ENCODE data around the gene IRF5.

IRF5 gene

DNA sequence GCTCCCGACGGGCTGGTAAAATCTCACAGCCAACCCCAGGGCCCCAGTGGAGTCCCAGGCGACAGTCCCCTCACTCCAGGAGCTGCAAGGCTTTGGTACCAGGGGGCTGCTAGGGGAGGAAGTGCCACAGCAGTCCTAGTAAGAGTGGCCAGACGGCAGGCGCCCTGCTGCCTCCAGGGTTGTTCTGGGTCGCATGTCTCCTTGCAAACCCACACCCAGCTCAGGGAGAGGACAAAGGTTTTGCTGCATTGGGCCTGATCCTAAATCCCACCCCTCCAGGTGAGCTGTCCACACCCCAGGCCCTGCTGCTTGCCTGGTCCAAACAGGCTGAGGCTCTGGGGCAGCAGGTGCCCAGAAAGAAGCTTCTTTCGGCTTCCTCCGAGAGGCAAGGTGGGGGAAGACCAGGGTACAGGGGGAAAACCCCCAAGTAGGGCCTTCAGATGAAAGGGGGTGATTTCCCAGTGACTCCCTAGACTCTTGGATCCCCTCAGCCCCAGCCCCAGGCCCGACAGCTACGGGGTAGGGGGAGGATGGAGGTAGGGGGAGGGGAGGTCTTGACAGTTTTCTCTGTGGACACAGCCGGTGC is 23.1 kb upstream of the IRF5 start:
- Histone ChIP-seq H3K36me3 (ENCODE audit: control insufficient read depth, insufficient read depth, low read length) (no peaks in the 10 kb centered on the region), H3K27ac (ENCODE audit: insufficient read depth, low read length, poor library complexity, severe bottlenecking) (no peak overlapping the region), H3K4me1 (ENCODE audit: control insufficient read depth, insufficient read depth, low read length, poor library complexity, severe bottlenecking) (peaks cover 11% of the 10 kb centered on the region), H3K27me3 (replicated peaks; ENCODE audit: control insufficient read depth, insufficient read depth, low read length, poor library complexity, severe bottlenecking) (peaks cover 23% of the 10 kb centered on the region), H3K9me3 (ENCODE audit: control insufficient read depth, low read length) (no peaks in the 10 kb centered on the region), H3K4me3 (ENCODE audit: insufficient read depth, low read depth, low read length, poor library complexity, severe bottlenecking) (no peak overlapping the region)
- DNase-seq = no peak

DNA sequence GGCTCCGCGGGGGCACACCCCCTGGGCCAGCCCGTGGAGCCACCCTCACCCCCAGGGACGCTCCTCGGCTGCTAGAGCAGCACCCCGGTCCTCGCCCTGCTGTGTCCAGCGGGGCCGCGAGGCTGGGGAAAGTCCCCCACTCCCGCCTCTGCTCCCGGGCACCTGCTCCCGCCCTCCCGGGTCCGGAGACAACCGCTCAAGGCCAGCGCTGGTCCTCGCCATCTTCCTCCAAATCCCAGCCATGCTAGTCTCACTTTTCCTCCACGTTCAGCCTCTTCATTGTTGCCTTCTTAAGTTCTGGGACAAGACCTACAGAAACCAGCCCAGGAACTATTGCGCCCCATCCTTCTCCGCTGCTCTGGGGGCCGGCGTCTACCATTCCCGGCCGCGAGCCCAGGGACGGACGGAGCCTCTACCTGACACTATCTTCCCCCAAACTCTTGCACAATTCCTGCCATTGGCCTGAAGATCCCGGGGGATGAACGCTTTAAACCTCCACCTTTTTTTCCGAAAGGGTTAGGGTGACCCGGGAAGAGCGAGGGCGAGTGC is 22.4 kb upstream of the IRF5 start:
- Histone ChIP-seq H3K4me1 (ENCODE audit: control insufficient read depth, insufficient read depth, low read length, poor library complexity, severe bottlenecking) (peaks cover 11% of the 10 kb centered on the region), H3K36me3 (ENCODE audit: control insufficient read depth, insufficient read depth, low read length) (no peaks in the 10 kb centered on the region), H3K27ac (ENCODE audit: insufficient read depth, low read length, poor library complexity, severe bottlenecking) (no peak overlapping the region), H3K9me3 (ENCODE audit: control insufficient read depth, low read length) (no peaks in the 10 kb centered on the region), H3K4me3 (ENCODE audit: insufficient read depth, low read depth, low read length, poor library complexity, severe bottlenecking) (peak overlapping the region; percentile 49), H3K27me3 (replicated peaks; ENCODE audit: control insufficient read depth, insufficient read depth, low read length, poor library complexity, severe bottlenecking) (peaks cover 18% of the 10 kb centered on the region)
- DNase-seq = no peak

GRCh38 chr7:128915841-128916642 is 21.7 kb upstream of the IRF5 start:
- Histone ChIP-seq H3K4me3 (ENCODE audit: insufficient read depth, low read depth, low read length, poor library complexity, severe bottlenecking) (no peak overlapping the region), H3K36me3 (ENCODE audit: control insufficient read depth, insufficient read depth, low read length) (no peaks in the 10 kb centered on the region), H3K4me1 (ENCODE audit: control insufficient read depth, insufficient read depth, low read length, poor library complexity, severe bottlenecking) (peaks cover 11% of the 10 kb centered on the region), H3K9me3 (ENCODE audit: control insufficient read depth, low read length) (no peaks in the 10 kb centered on the region), H3K27ac (ENCODE audit: insufficient read depth, low read length, poor library complexity, severe bottlenecking) (no peak overlapping the region), H3K27me3 (replicated peaks; ENCODE audit: control insufficient read depth, insufficient read depth, low read length, poor library complexity, severe bottlenecking) (peaks cover 14% of the 10 kb centered on the region)
- no peak for DNase-seq

DNA sequence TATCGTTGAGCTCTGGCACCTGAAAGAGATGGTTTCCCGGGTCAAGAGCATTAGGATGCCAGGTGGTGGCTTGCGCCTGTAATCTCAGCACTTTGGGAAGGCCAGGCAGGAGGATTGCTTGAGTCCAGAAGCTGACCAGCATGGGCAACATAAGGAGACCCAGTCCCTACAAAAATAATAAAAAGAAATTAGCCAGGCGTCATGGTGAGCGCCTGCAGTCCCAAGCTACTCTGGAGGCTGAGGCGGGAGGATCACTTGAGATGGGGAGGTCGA is 21.1 kb upstream of the IRF5 start:
- DNase-seq = no peak
- H3K4me1 ChIP-seq (ENCODE audit: control insufficient read depth, insufficient read depth, low read length, poor library complexity, severe bottlenecking) = peaks cover 11% of the 10 kb centered on the region
- H3K4me3 ChIP-seq (ENCODE audit: insufficient read depth, low read depth, low read length, poor library complexity, severe bottlenecking) = no peak overlapping the region
- peaks cover 10% of the 10 kb centered on the region for H3K27me3 ChIP-seq (replicated peaks; ENCODE audit: control insufficient read depth, insufficient read depth, low read length, poor library complexity, severe bottlenecking)
- no peaks in the 10 kb centered on the region for H3K9me3 ChIP-seq (ENCODE audit: control insufficient read depth, low read length)
- no peaks in the 10 kb centered on the region for H3K36me3 ChIP-seq (ENCODE audit: control insufficient read depth, insufficient read depth, low read length)
- no peak overlapping the region for H3K27ac ChIP-seq (ENCODE audit: insufficient read depth, low read length, poor library complexity, severe bottlenecking)

DNA sequence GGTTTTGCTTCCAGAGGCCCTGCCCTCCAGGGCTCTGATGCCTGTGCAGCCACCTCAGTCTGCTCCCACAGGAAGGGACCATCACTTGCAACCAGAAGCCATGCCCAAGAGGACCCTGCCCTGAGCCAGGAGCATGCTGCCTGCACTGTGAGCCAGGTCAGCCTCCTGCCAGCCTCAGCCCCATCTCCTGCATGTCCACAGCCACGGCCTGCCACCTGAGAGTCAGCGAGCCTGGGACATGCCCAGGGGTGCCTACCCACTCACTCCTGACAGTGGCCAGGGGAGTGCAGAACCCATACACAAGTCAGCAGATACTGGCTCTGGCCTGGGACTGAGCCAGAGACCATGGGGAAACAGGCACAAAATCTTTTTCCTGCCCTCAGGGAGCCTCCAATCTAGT is 20.6 kb upstream of the IRF5 start:
- Histone ChIP-seq H3K36me3 (ENCODE audit: control insufficient read depth, insufficient read depth, low read length) (no peaks in the 10 kb centered on the region), H3K9me3 (ENCODE audit: control insufficient read depth, low read length) (no peaks in the 10 kb centered on the region), H3K4me1 (ENCODE audit: control insufficient read depth, insufficient read depth, low read length, poor library complexity, severe bottlenecking) (peaks cover 11% of the 10 kb centered on the region), H3K27ac (ENCODE audit: insufficient read depth, low read length, poor library complexity, severe bottlenecking) (no peak overlapping the region), H3K27me3 (replicated peaks; ENCODE audit: control insufficient read depth, insufficient read depth, low read length, poor library complexity, severe bottlenecking) (peaks cover 10% of the 10 kb centered on the region), H3K4me3 (ENCODE audit: insufficient read depth, low read depth, low read length, poor library complexity, severe bottlenecking) (no peak overlapping the region)
- DNase-seq = no peak

DNA sequence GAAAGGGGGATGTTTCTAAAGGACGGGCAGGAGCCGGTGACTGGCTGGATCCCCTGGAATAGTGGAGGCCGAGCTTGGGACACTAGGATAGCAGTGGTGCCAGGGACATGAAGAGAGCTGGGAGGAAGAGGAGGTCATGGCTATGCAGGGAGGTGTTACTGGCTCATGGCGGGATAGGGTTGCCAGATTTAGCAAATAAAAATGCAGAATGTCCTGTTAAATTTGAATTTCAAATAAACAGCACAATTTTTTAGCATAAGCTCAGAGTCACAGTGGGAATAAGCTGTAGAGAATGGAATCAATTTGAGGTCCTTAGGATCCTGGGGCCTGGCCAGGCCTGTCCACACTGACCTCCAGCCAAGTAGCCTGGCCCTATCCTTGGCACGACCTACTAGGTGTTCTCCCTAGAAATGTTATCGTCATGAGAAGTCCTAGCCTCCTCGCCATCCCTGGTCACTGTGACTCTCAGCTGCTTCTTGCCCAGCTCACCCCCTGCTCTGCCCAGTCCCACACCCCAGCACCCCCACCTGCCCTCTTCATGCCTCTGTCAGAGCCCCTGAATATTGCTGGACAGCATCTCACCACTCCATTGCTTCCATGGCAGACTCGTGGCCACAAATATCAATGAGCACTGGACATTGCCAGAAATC is 19.6 kb upstream of the IRF5 start:
- H3K36me3 ChIP-seq (ENCODE audit: control insufficient read depth, insufficient read depth, low read length) = no peaks in the 10 kb centered on the region
- peaks cover 11% of the 10 kb centered on the region for H3K4me1 ChIP-seq (ENCODE audit: control insufficient read depth, insufficient read depth, low read length, poor library complexity, severe bottlenecking)
- peaks cover 10% of the 10 kb centered on the region for H3K27me3 ChIP-seq (replicated peaks; ENCODE audit: control insufficient read depth, insufficient read depth, low read length, poor library complexity, severe bottlenecking)
- DNase-seq = no peak
- H3K9me3 ChIP-seq (ENCODE audit: control insufficient read depth, low read length) = no peaks in the 10 kb centered on the region
- H3K4me3 ChIP-seq (ENCODE audit: insufficient read depth, low read depth, low read length, poor library complexity, severe bottlenecking) = no peak overlapping the region
- H3K27ac ChIP-seq (ENCODE audit: insufficient read depth, low read length, poor library complexity, severe bottlenecking) = no peak overlapping the region

DNA sequence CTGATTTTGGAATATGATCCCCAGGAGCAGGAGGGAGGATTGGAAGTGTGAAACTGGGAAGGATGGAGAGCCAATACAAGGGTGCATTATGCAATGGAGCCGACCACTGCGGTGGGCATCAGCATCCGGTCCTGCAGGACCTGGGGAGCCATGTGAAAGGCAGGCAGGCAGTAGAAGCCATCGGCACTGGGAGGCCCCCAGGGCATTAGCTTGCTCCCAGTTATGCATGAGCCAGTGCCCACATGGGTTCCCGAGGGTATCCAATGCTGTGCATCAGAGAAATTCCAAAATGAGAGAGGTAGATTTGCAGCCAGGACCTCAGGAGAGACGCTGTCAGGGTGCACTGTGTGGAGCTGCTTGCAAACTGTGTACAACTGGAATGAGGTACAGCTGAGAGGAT is 18.5 kb upstream of the IRF5 start:
- Histone ChIP-seq H3K4me3 (ENCODE audit: insufficient read depth, low read depth, low read length, poor library complexity, severe bottlenecking) (no peak overlapping the region), H3K4me1 (ENCODE audit: control insufficient read depth, insufficient read depth, low read length, poor library complexity, severe bottlenecking) (peaks cover 11% of the 10 kb centered on the region), H3K36me3 (ENCODE audit: control insufficient read depth, insufficient read depth, low read length) (no peaks in the 10 kb centered on the region), H3K27me3 (replicated peaks; ENCODE audit: control insufficient read depth, insufficient read depth, low read length, poor library complexity, severe bottlenecking) (peaks cover 7% of the 10 kb centered on the region), H3K9me3 (ENCODE audit: control insufficient read depth, low read length) (no peaks in the 10 kb centered on the region), H3K27ac (ENCODE audit: insufficient read depth, low read length, poor library complexity, severe bottlenecking) (no peak overlapping the region)
- DNase-seq = no peak

- no peak for DNase-seq
Observed at GRCh38 chr7:128919881-128920799, 17.6 kb upstream of the IRF5 start.

DNA sequence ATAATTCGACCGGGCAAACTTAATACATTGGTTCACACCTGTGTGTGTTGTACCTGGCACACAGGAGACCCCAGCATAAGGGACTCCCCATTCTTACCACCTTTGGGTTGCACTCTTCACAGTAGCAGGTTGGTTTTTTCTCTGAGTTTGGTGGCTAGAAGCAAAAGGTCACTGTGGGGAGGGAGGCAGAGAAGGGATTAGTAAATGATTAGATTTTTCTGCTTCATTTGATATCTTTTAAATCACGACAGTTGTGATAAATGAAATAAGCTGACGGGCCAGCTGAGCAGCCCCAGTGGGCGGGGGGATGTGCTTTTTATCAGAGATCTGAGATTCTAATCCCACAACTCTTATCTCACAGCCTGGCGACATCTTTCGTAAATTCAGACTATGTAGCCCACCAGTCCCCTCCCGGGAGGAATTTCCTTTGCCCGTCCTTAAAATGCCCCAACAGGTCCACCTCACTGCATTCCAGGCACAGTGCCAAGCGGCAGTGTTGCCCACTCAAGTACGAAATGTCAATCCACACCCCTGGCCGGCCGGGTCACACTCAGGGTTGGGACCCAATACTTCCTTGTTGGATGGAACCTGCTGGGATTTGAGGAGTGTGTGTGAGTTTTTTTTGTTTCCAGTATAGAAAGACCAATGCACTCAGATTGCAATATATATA is 16.7 kb upstream of the IRF5 start:
- Histone ChIP-seq H3K27me3 (replicated peaks; ENCODE audit: control insufficient read depth, insufficient read depth, low read length, poor library complexity, severe bottlenecking) (no peaks in the 10 kb centered on the region), H3K4me1 (ENCODE audit: control insufficient read depth, insufficient read depth, low read length, poor library complexity, severe bottlenecking) (no peaks in the 10 kb centered on the region), H3K9me3 (ENCODE audit: control insufficient read depth, low read length) (no peaks in the 10 kb centered on the region), H3K36me3 (ENCODE audit: control insufficient read depth, insufficient read depth, low read length) (no peaks in the 10 kb centered on the region), H3K27ac (ENCODE audit: insufficient read depth, low read length, poor library complexity, severe bottlenecking) (no peak overlapping the region), H3K4me3 (ENCODE audit: insufficient read depth, low read depth, low read length, poor library complexity, severe bottlenecking) (no peak overlapping the region)
- DNase-seq = no peak

More at GRCh38 chr7:128919881-128920799, 17.6 kb upstream of the IRF5 start:
- no peaks in the 10 kb centered on the region for H3K9me3 ChIP-seq (ENCODE audit: control insufficient read depth, low read length)
- peaks cover 4% of the 10 kb centered on the region for H3K4me1 ChIP-seq (ENCODE audit: control insufficient read depth, insufficient read depth, low read length, poor library complexity, severe bottlenecking)
- H3K27ac ChIP-seq (ENCODE audit: insufficient read depth, low read length, poor library complexity, severe bottlenecking) = no peak overlapping the region
- peaks cover 4% of the 10 kb centered on the region for H3K27me3 ChIP-seq (replicated peaks; ENCODE audit: control insufficient read depth, insufficient read depth, low read length, poor library complexity, severe bottlenecking)
- H3K4me3 ChIP-seq (ENCODE audit: insufficient read depth, low read depth, low read length, poor library complexity, severe bottlenecking) = no peak overlapping the region
- no peaks in the 10 kb centered on the region for H3K36me3 ChIP-seq (ENCODE audit: control insufficient read depth, insufficient read depth, low read length)

Measured in effector memory CD4-positive, alpha-beta T cell (primary cell).